H9 (cell line): ENCODE measurements around the gene CDKAL1. TPM values are rescaled to one million over a fixed set of nuclear protein-coding genes. Genes with fewer than 3 reads are reported as not detected.

Experiments used
- DNase-seq: peaks from one replicate; pipeline ENCODE4 v3.0.0-alpha.2; 2017
- H2AFZ ChIP-seq: one replicate; pipeline ENCODE4 v1.6.1; 2013; ENCODE audit warnings: mild to moderate bottlenecking, low read length, control low read depth, moderate library complexity
- H2AK5ac ChIP-seq: 2 replicates; pipeline ENCODE4 v1.6.1; 2013; ENCODE audit warnings: low read length, control low read depth, mixed read lengths; ENCODE audit not compliant: insufficient read length
- H2BK120ac ChIP-seq: one replicate; pipeline ENCODE4 v1.6.1; 2013; ENCODE audit warnings: low read depth, mild to moderate bottlenecking, low read length, control low read depth, inconsistent platforms; ENCODE audit not compliant: poor library complexity, severe bottlenecking
- H2BK12ac ChIP-seq: 2 replicates; pipeline ENCODE4 v1.6.1; 2013; ENCODE audit warnings: low read length, control low read depth, mixed read lengths, low read depth; ENCODE audit not compliant: insufficient read length
- H2BK15ac ChIP-seq: 2 replicates; pipeline ENCODE4 v1.6.1; 2013; ENCODE audit warnings: low read depth, low read length, control low read depth
- H2BK20ac ChIP-seq: one replicate; pipeline ENCODE4 v1.6.1; 2013; ENCODE audit warnings: low read depth, mild to moderate bottlenecking, low read length, control low read depth, inconsistent platforms; ENCODE audit not compliant: poor library complexity, severe bottlenecking
- H2BK5ac ChIP-seq: 2 replicates; pipeline ENCODE4 v1.6.1; 2013; ENCODE audit warnings: low read length, control low read depth, mixed read lengths; ENCODE audit not compliant: insufficient read length
- H3K14ac ChIP-seq: 2 replicates; pipeline ENCODE4 v1.6.1; 2013; ENCODE audit warnings: low read length, control low read depth; ENCODE audit not compliant: insufficient read depth
- H3K18ac ChIP-seq: 2 replicates; pipeline ENCODE4 v1.6.1; 2013; ENCODE audit warnings: low read depth, mild to moderate bottlenecking, mixed read lengths, low read length, control low read depth; ENCODE audit not compliant: insufficient read length
- H3K23ac ChIP-seq: 2 replicates; pipeline ENCODE4 v1.6.1; 2013; ENCODE audit warnings: low read length, control low read depth, mixed read lengths, low read depth; ENCODE audit not compliant: insufficient read length
- H3K23me2 ChIP-seq: 2 replicates; pipeline ENCODE4 v1.6.1; 2013; ENCODE audit warnings: low read depth, mild to moderate bottlenecking, mixed read lengths, low read length, control low read depth; ENCODE audit not compliant: insufficient read length, poor library complexity, severe bottlenecking
- H3K27ac ChIP-seq: 2 replicates; pipeline ENCODE4 v1.5.1; 2013; ENCODE audit warnings: low read length, control low read depth, mixed read lengths, low read depth; ENCODE audit not compliant: insufficient read length
- H3K27me3 ChIP-seq: 2 replicates; pipeline ENCODE4 v1.6.1; 2013; ENCODE audit warnings: low read length, control low read depth, inconsistent platforms; ENCODE audit not compliant: insufficient read depth
- H3K4ac ChIP-seq: 2 replicates; pipeline ENCODE4 v1.6.1; 2013; ENCODE audit warnings: low read depth, mild to moderate bottlenecking, control low read depth, inconsistent platforms, low read length, moderate library complexity
- H3K4me1 ChIP-seq: 2 replicates; pipeline ENCODE4 v1.6.1; 2013; ENCODE audit warnings: low read length, control low read depth, inconsistent platforms; ENCODE audit not compliant: insufficient read depth
- H3K4me2 ChIP-seq: 2 replicates; pipeline ENCODE4 v1.6.1; 2013; ENCODE audit warnings: low read length, control low read depth, mixed read lengths; ENCODE audit not compliant: insufficient read length, insufficient read depth
- H3K56ac ChIP-seq: 2 replicates; pipeline ENCODE4 v1.6.1; 2013; ENCODE audit warnings: low read depth, mild to moderate bottlenecking, mixed read lengths, low read length, control low read depth; ENCODE audit not compliant: insufficient read length
- H3K79me1 ChIP-seq: 2 replicates; pipeline ENCODE4 v1.6.1; 2013; ENCODE audit warnings: low read depth, mild to moderate bottlenecking, moderate library complexity, low read length, control low read depth, inconsistent platforms; ENCODE audit not compliant: insufficient read depth, poor library complexity, severe bottlenecking
- H3K79me2 ChIP-seq: 2 replicates; pipeline ENCODE4 v1.6.1; 2013; ENCODE audit warnings: low read length, control low read depth, inconsistent platforms; ENCODE audit not compliant: insufficient read depth
- H3K9ac ChIP-seq: 2 replicates; pipeline ENCODE4 v1.6.1; 2013; ENCODE audit warnings: low read length, control low read depth, mixed read lengths; ENCODE audit not compliant: insufficient read length; ENCODE audit errors: extremely low read depth
- H3K9me3 ChIP-seq: one replicate; pipeline ENCODE4 v1.6.1; 2013; ENCODE audit warnings: low read depth, low read length, inconsistent platforms; ENCODE audit not compliant: control insufficient read depth
- H3T11ph ChIP-seq: one replicate; pipeline ENCODE4 v1.6.1; 2013; ENCODE audit warnings: mild to moderate bottlenecking, low read length, control low read depth, inconsistent platforms
- H4K20me1 ChIP-seq: one replicate; pipeline ENCODE4 v1.6.1; 2013; ENCODE audit not compliant: control insufficient read depth, insufficient read length, insufficient read depth
- H4K5ac ChIP-seq: 2 replicates; pipeline ENCODE4 v1.6.1; 2013; ENCODE audit warnings: low read depth, mild to moderate bottlenecking, mixed read lengths, low read length, control low read depth; ENCODE audit not compliant: insufficient read length
- H4K8ac ChIP-seq: replicated peaks from 2 replicates; pipeline ENCODE4 v1.6.1; 2013; ENCODE audit warnings: low read length, control low read depth, mixed read lengths, low read depth; ENCODE audit not compliant: insufficient read length
- H4K91ac ChIP-seq: 2 replicates; pipeline ENCODE4 v1.6.1; 2013; ENCODE audit warnings: low read depth, mild to moderate bottlenecking, moderate library complexity, mixed read lengths, low read length, control low read depth; ENCODE audit not compliant: insufficient read length
- H3K27ac Mint-ChIP-seq, 3 experiments: 2 replicates in 2 of 3; 3 replicates in 1 of 3; pipeline ENCODE4 v1.8.0; 2020 to 2021; ENCODE audit warnings: mixed read lengths in 3 of 3, mild to moderate bottlenecking in 1 of 3, moderate library complexity in 1 of 3
- H3K27me3 Mint-ChIP-seq: 2 replicates; pipeline ENCODE4 v1.8.0; 2021; ENCODE audit warnings: low read depth, mild to moderate bottlenecking, moderate library complexity, mixed read lengths
- H3K36me3 Mint-ChIP-seq, 3 experiments: 2 replicates in 2 of 3; 3 replicates in 1 of 3; pipeline ENCODE4 v1.8.0; 2020 to 2021; ENCODE audit warnings: low read depth in 3 of 3, mixed read lengths in 3 of 3; ENCODE audit not compliant: insufficient read depth in 1 of 3
- H3K4me1 Mint-ChIP-seq, 2 experiments: 2 replicates each; pipeline ENCODE4 v1.8.0; 2020; ENCODE audit warnings: mixed read lengths in 2 of 2
- H3K4me3 Mint-ChIP-seq, 2 experiments: 2 replicates in 1 of 2; 3 replicates in 1 of 2; pipeline ENCODE4 v1.8.0; 2020 to 2021; ENCODE audit warnings: mild to moderate bottlenecking in 2 of 2, mixed read lengths in 2 of 2, moderate library complexity in 1 of 2
- H3K9me3 Mint-ChIP-seq, 2 experiments: 2 replicates in 1 of 2; 3 replicates in 1 of 2; pipeline ENCODE4 v1.8.0; 2020; ENCODE audit warnings: mild to moderate bottlenecking in 2 of 2, mixed read lengths in 2 of 2, moderate library complexity in 1 of 2
- CTCF ChIP-seq: fragments of 200-600 bp; sonication (generic); conservative IDR thresholded peaks from 3 replicates; pipeline ENCODE4 v1.8.0; 2021; ENCODE audit warnings: antibody characterized with exemption, mild to moderate bottlenecking
- WGBS: extraction: QIAGEN DNeasy Blood & Tissue Kit; methylation state at CpG from one replicate; pipeline ENCODE4 v1.1.7; 2013; ENCODE audit warnings: missing lambda C conversion rate, low lambda C conversion rate, mixed read lengths; ENCODE audit not compliant: insufficient read length; ENCODE audit errors: extremely low coverage; 5-methylcytosine and 5-hydroxymethylcytosine counted together
- total RNA-seq: library from RNA; stranded (reverse); gene quantifications from 2 replicates; pipeline ENCODE4 v1.2.1, GENCODE V29; 2021

Gene CDKAL1
- total RNA-seq, 1 experiment from 2014 or later, result 23.0 TPM

DNA sequence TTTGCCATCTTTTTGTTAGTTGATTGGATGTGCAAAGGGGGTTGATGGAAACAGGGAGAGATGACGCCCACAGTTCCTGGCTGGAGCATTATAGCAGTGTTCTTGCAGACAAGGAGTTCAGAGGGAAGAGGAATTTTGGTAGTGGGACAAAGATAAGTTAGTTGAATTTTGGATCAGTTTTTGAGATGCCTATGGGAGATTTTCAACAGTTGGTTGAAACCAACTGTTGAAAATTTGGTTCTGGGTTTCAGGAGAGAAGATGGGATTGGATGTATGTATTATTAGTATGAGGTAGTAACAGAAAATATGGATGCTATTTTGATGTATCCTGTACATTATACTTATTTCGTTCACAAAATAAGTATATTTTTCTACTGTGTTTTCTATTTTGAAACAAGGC lies 274.2 kb downstream of the CDKAL1 start:
- Histone ChIP-seq H3T11ph (no peak overlapping the region), H3K23ac (no peak overlapping the region), H3K9ac (no peak overlapping the region), H4K5ac (no peak overlapping the region), H2BK5ac (no peak overlapping the region), H3K27ac (no peak overlapping the region), H3K14ac (no peak overlapping the region), H3K4ac (no peak overlapping the region), H3K79me1 (no peaks in the 10 kb centered on the region), H2AK5ac (no peak overlapping the region), H3K18ac (no peak overlapping the region), H2BK12ac (no peak overlapping the region), H3K9me3 (no peaks in the 10 kb centered on the region), H4K20me1 (no peaks in the 10 kb centered on the region), H3K79me2 (no peaks in the 10 kb centered on the region), H3K56ac (no peak overlapping the region), H3K27me3 (no peaks in the 10 kb centered on the region), H4K91ac (no peak overlapping the region), H2BK15ac (no peak overlapping the region), H3K4me2 (no peak overlapping the region), H3K4me1 (peaks cover 5% of the 10 kb centered on the region; the same call in 1 of the 2 replicates), H4K8ac (no peak overlapping the region), H2BK20ac (no peak overlapping the region), H3K23me2 (no peaks in the 10 kb centered on the region), H2BK120ac (no peak overlapping the region), H2AFZ (no peak overlapping the region)
- no peak for DNase-seq
- Mint-ChIP-seq H3K4me3 (no peak overlapping the region), H3K27ac (peak overlapping the region in 1 of 3 experiments; percentile 5; a peak in 1 of 7 replicates), H3K9me3 (peaks cover 6 to 7% of the 10 kb centered on the region in 2 experiments), H3K36me3 (peaks cover 9 to 16% (median 12%) of the 10 kb centered on the region in 3 experiments; a peak in 6 of 7 replicates), H3K27me3 (no peaks in the 10 kb centered on the region), H3K4me1 (peaks cover 24 to 26% of the 10 kb centered on the region in 2 experiments)
- no peak for TF ChIP-seq CTCF
- WGBS, result no CpG with 5 or more reads among the region's 2 CpGs
